Testis (tissue), 2 donors: ENCODE data around the gene FBLL1.

Experiments
- CTCF ChIP-seq, 3 experiments: fragments of 450-650 bp in 2 of 3; fragments of 200-600 bp in 1 of 3; sonication (generic) in 1 of 3; IDR thresholded peaks; one replicate each; pipeline ENCODE4 v1.5.1; 2016 to 2019; ENCODE audit warnings: antibody characterized with exemption in 3 of 3, mild to moderate bottlenecking in 2 of 3, moderate library complexity in 1 of 3
- POLR2A ChIP-seq: fragments of 450-650 bp; IDR thresholded peaks from one replicate; pipeline ENCODE4 v1.6.1; 2017; ENCODE audit warnings: antibody characterized with exemption, mild to moderate bottlenecking, moderate library complexity

- TF ChIP-seq CTCF (IDR thresholded peaks at IDR 0.05): no peak
- TF ChIP-seq POLR2A: no peak
Measured at GRCh38 chr5:168580227-168580508, 51.1 kb downstream of the FBLL1 start.
